ENCODE data around the gene GOLGA8R.
"Not testable (repeated sequence)": the region's sequence is repeated elsewhere in the genome, so short reads cannot be mapped to it uniquely, and the experiment has no call there.

Gene GOLGA8R

DNA sequence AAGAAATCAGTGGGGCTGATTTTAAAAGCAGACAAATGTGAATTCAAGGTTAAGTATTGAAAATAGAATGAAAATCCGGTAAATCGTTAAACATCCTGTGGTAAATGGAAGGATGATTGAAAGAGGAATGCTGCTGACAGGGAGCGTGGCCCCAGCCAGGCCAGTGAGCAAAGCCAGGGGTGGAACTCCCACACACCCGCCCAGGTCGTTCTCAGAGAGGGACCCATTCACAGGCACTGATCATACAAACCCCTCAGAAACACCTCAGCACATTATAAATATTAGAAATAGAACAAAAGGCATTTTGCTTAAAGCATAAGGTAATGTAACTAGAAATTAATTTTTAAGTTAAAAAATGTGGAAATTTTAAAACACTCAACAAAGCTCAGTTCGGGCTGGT, 59.0 kb downstream of the GOLGA8R start:
- DNase-seq (ENCODE audit: low spot score); FAIRE-seq: not testable (repeated sequence)

Measured in urothelium cell line (cell line).